Neutrophil (primary cell): Measurements from ENCODE around the gene ATP6V0E1.
A peak's percentile ranks its signal among the peaks of the same experiment; 100 is the strongest.
"Not testable (repeated sequence)": the region's sequence is repeated elsewhere in the genome, so short reads cannot be mapped to it uniquely, and the experiment has no call there.

Source experiments
- H3K27ac ChIP-seq: fragments of 200-600 bp; sonication (generic); 2 replicates; pipeline ENCODE4 v1.5.1; 2016; ENCODE audit warnings: mild to moderate bottlenecking, moderate library complexity
- H3K27me3 ChIP-seq: fragments of 200-600 bp; sonication (generic); 2 replicates; pipeline ENCODE4 v1.6.0; 2016; ENCODE audit warnings: mild to moderate bottlenecking
- H3K36me3 ChIP-seq: fragments of 200-600 bp; sonication (generic); 2 replicates; pipeline ENCODE4 v1.5.1; 2017
- H3K4me1 ChIP-seq, 2 experiments: fragments of 200-600 bp in 1 of 2; sonication (generic) in 1 of 2; 1 replicate in 1 of 2; 2 replicates in 1 of 2; pipeline versions ENCODE4 v1.5.1 to v1.6.1; 2013 to 2016; ENCODE audit warnings: low read depth in 1 of 2, low read length in 1 of 2, mild to moderate bottlenecking in 1 of 2, moderate library complexity in 1 of 2; ENCODE audit not compliant: control insufficient read depth in 1 of 2, insufficient read depth in 1 of 2
- H3K4me3 ChIP-seq, 2 experiments: fragments of 200-600 bp in 1 of 2; sonication (generic) in 1 of 2; 1 replicate in 1 of 2; 2 replicates in 1 of 2; pipeline ENCODE4 v1.5.1; 2013 to 2016; ENCODE audit warnings: low read depth in 1 of 2, low read length in 1 of 2, mild to moderate bottlenecking in 1 of 2, moderate library complexity in 1 of 2
- H3K9me3 ChIP-seq: fragments of 200-600 bp; sonication (generic); 2 replicates; pipeline ENCODE4 v1.5.1; 2016
- CTCF ChIP-seq: fragments of 200-600 bp; sonication (generic); IDR thresholded peaks from 2 replicates; pipeline ENCODE4 v1.5.1; 2016; ENCODE audit warnings: antibody characterized with exemption

ATP6V0E1 gene

GRCh38 chr5:173016598-173017046 lies 33.1 kb downstream of the ATP6V0E1 start:
- peaks cover 17% of the 10 kb centered on the region for H3K36me3 ChIP-seq
- TF ChIP-seq CTCF = no peak
- H3K27ac ChIP-seq = peak overlapping the region; percentile 79

GRCh38 chr5:173017087-173017486 lies 33.5 kb downstream of the ATP6V0E1 start:
- H3K27me3 ChIP-seq, H3K9me3 ChIP-seq, H3K4me3 ChIP-seq: not testable (repeated sequence)
- peak overlapping the region; percentile 79 for H3K27ac ChIP-seq
- H3K36me3 ChIP-seq = peaks cover 22% of the 10 kb centered on the region
- H3K4me1 ChIP-seq = peaks cover 45 to 59% of the 10 kb centered on the region in 2 experiments

More at GRCh38 chr5:173016598-173017046, 33.1 kb downstream of the ATP6V0E1 start:
- Histone ChIP-seq H3K4me1 (peaks cover 47 to 63% of the 10 kb centered on the region in 2 experiments), H3K27me3 (no peaks in the 10 kb centered on the region), H3K9me3 (no peaks in the 10 kb centered on the region), H3K4me3 (no peak overlapping the region)

- no peak for TF ChIP-seq CTCF
- H3K4me3 ChIP-seq = no peak overlapping the region
- peaks cover 41 to 52% of the 10 kb centered on the region in 2 experiments for H3K4me1 ChIP-seq
- peaks cover 34% of the 10 kb centered on the region for H3K36me3 ChIP-seq
- H3K27me3 ChIP-seq = no peaks in the 10 kb centered on the region
- H3K9me3 ChIP-seq = no peaks in the 10 kb centered on the region
- peak overlapping the region; percentile 76 for H3K27ac ChIP-seq
These were observed 34.8 kb downstream of the ATP6V0E1 start for GRCh38 chr5:173018358-173018757.

- H3K27ac ChIP-seq = peak overlapping the region; percentile 76
- peaks cover 39% of the 10 kb centered on the region for H3K36me3 ChIP-seq
- no peaks in the 10 kb centered on the region for H3K9me3 ChIP-seq
- H3K4me3 ChIP-seq = no peak overlapping the region
- TF ChIP-seq CTCF = no peak
- no peaks in the 10 kb centered on the region for H3K27me3 ChIP-seq
- peaks cover 30 to 34% of the 10 kb centered on the region in 2 experiments for H3K4me1 ChIP-seq
These were observed 36.6 kb downstream of the ATP6V0E1 start for GRCh38 chr5:173020154-173020581.

- TF ChIP-seq CTCF = no peak
- H3K9me3 ChIP-seq = no peaks in the 10 kb centered on the region
- peaks cover 27 to 29% of the 10 kb centered on the region in 2 experiments for H3K4me1 ChIP-seq
- H3K27ac ChIP-seq = no peak overlapping the region
- no peaks in the 10 kb centered on the region for H3K27me3 ChIP-seq
- H3K36me3 ChIP-seq = peaks cover 39% of the 10 kb centered on the region
- no peak overlapping the region for H3K4me3 ChIP-seq
These were observed 37.1 kb downstream of the ATP6V0E1 start for GRCh38 chr5:173020643-173021042.

GRCh38 chr5:173025651-173026050 lies 42.1 kb downstream of the ATP6V0E1 start:
- H3K9me3 ChIP-seq = no peaks in the 10 kb centered on the region
- peaks cover 32% of the 10 kb centered on the region for H3K36me3 ChIP-seq
- TF ChIP-seq CTCF = no peak
- H3K4me1 ChIP-seq = peaks cover 9 to 20% of the 10 kb centered on the region in 2 experiments
- no peak overlapping the region for H3K27ac ChIP-seq
- no peak overlapping the region for H3K4me3 ChIP-seq
- no peaks in the 10 kb centered on the region for H3K27me3 ChIP-seq
